HTR-8/SVneo (cell line): ENCODE results near the gene RAD21L1.
"Not testable (repeated sequence)": the region's sequence is repeated elsewhere in the genome, so short reads cannot be mapped to it uniquely, and the experiment has no call there.

Experiments
- DNase-seq: peaks from one replicate; pipeline ENCODE4 v3.0.0; 2011; ENCODE audit warnings: low spot score, mixed read lengths; ENCODE audit not compliant: insufficient read length
- FAIRE-seq: peaks from 2 replicates; lab custom pipeline; 2011; peaks lifted over from hg19 to GRCh38; lab: Jason Lieb, UNC

The RAD21L1 gene

GRCh38 chr20:1198751-1199150 lies 27.1 kb upstream of the RAD21L1 start:
- FAIRE-seq (no peak), DNase-seq (no peak)

- FAIRE-seq (no peak), DNase-seq (no peak)
Measured at GRCh38 chr20:1199212-1199873, 26.5 kb upstream of the RAD21L1 start.

- FAIRE-seq (no peak), DNase-seq (no peak)
Measured at GRCh38 chr20:1199964-1200363, 25.9 kb upstream of the RAD21L1 start.

- no peak for FAIRE-seq
Measured at GRCh38 chr20:1202762-1203504, 22.9 kb upstream of the RAD21L1 start, which contains the start of gene C20orf202. TSS of gene C20orf202 (plus strand) at chr20:1203454. CDS start at chr20:1203586, 132 bp downstream.

GRCh38 chr20:1203630-1204029 lies 22.2 kb upstream of the RAD21L1 start:
- FAIRE-seq = no peak
- no peak for DNase-seq

More at GRCh38 chr20:1202762-1203504, 22.9 kb upstream of the RAD21L1 start, which contains the start of gene C20orf202:
- no peak for DNase-seq

- DNase-seq (no peak), FAIRE-seq (no peak)
Measured at GRCh38 chr20:1204113-1204512, 21.7 kb upstream of the RAD21L1 start.

GRCh38 chr20:1204576-1204975 lies 21.3 kb upstream of the RAD21L1 start:
- DNase-seq = no peak
- FAIRE-seq = no peak

GRCh38 chr20:1205802-1206201 lies 20.0 kb upstream of the RAD21L1 start:
- FAIRE-seq = no peak

GRCh38 chr20:1206366-1207148 lies 19.3 kb upstream of the RAD21L1 start:
- DNase-seq = no peak
- FAIRE-seq = no peak

More at GRCh38 chr20:1205802-1206201, 20.0 kb upstream of the RAD21L1 start:
- no peak for DNase-seq

GRCh38 chr20:1207293-1207878 lies 18.5 kb upstream of the RAD21L1 start:
- FAIRE-seq = no peak
- no peak for DNase-seq

- DNase-seq = no peak
- FAIRE-seq = no peak
Measured at GRCh38 chr20:1209447-1210387, 16.1 kb upstream of the RAD21L1 start.

- DNase-seq (no peak), FAIRE-seq (no peak)
Measured at GRCh38 chr20:1210501-1210900, 15.3 kb upstream of the RAD21L1 start.

GRCh38 chr20:1212023-1212422 lies 13.8 kb upstream of the RAD21L1 start:
- DNase-seq (no peak), FAIRE-seq (no peak)

GRCh38 chr20:1212607-1213396 lies 13.0 kb upstream of the RAD21L1 start:
- no peak for FAIRE-seq
- DNase-seq = peak; percentile 71

GRCh38 chr20:1214838-1215261 lies 11.0 kb upstream of the RAD21L1 start:
- FAIRE-seq (no peak), DNase-seq (no peak)

- no peak for DNase-seq
- no peak for FAIRE-seq
Measured at GRCh38 chr20:1215386-1216170, 10.3 kb upstream of the RAD21L1 start.

GRCh38 chr20:1216527-1217427 lies 9.1 kb upstream of the RAD21L1 start:
- DNase-seq, FAIRE-seq: not testable (repeated sequence)
